GM21723 (cell line): ENCODE measurements around the gene JSRP1.

Source experiments
- ATAC-seq: cut with Tn5 transposase; IDR thresholded peaks from one replicate; pipeline ENCODE4 v1.9.1; 2021; ENCODE audit warnings: mild to moderate bottlenecking, moderate library complexity; ENCODE audit not compliant: unreplicated experiment

The JSRP1 gene

DNA sequence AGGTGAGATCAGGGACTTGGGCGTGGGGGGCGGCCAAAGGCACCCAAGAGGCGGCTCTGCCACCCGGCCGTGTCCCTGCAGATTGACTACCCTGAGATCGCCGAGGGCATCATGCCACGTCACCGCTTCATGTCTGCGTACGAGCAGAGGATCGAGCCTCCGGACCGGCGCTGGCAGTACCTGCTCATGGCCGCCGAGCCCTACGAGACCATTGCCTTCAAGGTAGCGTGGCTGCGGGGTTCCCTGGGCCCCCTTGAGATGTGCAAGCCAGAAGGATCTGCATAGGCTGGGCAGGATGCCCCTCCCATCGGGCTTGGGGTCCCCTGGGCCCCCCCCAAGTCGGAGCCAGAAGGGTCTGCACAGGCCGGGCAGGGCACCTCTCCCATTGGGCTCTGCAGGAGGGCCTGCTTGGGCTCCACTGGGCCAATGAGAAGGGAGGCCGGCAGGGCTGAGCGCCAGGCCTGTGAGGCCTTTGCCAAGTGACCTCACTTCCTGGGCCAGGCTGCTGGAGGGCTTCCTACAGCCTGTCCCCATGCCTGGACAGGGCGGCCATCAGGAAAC lies 9.3 kb downstream of the JSRP1 start:
- ATAC-seq = no peak

- no peak for ATAC-seq
Measured at GRCh38 chr19:2246014-2246620, 10.1 kb downstream of the JSRP1 start.

DNA sequence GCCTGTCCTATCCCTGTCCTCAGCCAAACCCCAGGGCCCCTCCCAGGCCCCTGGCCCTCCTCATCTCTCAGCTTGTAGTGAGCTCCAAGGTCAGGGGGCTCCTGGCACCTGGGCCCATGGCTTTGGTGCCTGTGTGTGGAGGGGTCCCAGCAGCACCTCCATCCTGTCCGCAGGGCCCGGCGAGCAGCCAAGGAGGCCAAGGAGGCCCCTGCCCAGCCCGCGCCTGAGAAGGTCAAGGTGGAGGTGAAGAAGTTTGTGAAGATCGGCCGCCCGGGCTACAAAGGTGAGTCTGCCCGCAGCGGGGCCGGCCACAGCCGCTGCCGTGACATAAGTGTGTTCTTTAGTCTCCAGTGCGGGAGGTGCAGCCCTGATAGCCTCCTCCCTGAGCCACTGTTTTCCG lies 10.9 kb downstream of the JSRP1 start:
- no peak for ATAC-seq

DNA sequence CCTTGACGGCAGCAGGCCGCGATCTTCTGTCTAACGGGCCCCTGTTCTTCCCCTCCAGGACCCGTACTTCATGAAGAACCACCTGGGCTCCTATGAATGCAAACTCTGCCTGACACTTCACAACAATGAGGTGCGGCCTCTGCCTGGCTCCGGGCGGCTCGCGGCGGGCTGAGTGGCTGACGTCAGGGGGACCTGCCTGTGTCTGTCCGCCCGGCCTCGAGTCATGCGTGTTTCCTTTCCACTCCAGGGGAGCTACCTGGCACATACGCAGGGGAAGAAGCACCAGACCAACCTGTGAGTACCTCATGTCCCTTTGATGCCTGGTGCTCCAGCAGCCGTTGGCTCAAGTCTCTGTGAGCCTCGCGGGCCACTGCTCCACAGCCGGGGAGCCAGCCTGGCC lies 11.7 kb downstream of the JSRP1 start:
- ATAC-seq = no peak

GRCh38 chr19:2244125-2244411 lies 12.1 kb downstream of the JSRP1 start:
- ATAC-seq = no peak

DNA sequence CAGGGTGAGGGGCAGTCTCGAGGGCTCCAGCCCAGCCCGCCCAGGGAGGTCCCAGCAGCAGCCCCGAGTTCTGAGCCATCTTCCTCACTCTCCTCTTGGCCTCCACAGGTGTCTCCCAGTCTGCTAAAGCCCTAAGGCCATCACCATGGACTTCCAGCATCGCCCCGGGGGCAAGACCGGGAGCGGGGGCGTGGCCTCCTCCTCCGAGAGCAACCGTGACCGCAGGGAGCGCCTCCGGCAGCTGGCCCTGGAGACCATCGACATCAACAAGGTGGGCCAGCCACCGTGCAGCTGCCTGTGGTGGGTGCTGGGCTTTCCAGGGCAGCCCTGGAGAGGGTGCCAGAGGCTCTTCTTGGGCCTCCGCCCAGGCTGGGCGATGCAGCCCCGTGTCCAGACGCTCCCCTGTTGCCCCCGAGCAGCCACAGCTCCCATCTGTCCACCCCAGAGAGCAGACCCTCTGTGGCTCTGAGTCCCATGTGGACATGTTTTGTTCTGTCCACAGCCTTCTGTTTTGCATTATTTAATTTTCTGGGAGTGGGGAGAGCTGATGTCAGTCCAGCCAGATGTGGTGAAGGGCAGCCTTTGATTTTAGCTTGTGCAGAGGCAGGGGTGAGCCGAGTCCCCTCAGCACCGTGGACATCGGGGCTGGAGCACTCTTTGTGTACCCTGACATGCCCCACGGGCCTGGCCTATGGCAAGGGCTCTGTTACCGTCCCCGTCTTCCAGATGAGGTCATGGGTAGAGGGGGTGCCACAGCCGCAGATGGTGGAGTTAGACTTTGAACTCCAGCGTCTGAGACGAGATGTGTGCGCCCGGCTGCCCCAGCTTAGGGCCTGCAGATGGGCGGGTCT lies 12.7 kb downstream of the JSRP1 start:
- ATAC-seq = no peak

GRCh38 chr19:2242816-2243215 lies 13.4 kb downstream of the JSRP1 start:
- no peak for ATAC-seq

DNA sequence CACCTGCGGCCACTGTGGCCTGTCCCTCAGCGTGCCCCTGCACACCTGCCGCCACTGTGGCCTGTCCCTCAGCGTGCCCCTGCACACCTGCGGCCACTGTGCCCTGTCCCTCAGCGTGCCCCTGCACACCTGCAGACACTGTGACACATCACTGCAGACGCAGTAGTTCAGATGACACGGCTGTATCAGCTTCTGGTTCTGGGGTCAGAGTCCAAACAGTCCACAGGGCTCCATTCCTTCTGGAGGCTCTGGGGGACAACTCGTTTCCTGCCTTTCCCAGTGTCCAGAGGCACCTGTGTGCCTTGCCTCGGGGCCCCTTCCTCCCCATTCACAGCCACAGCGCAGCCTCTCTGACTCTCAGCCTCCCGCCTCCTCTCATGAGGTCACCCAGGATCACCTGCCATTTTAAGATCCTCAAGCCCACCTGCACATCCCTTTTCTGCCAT lies 14.1 kb downstream of the JSRP1 start:
- ATAC-seq = no peak

- ATAC-seq = no peak
Measured at GRCh38 chr19:2240881-2241760, 15.1 kb downstream of the JSRP1 start.

DNA sequence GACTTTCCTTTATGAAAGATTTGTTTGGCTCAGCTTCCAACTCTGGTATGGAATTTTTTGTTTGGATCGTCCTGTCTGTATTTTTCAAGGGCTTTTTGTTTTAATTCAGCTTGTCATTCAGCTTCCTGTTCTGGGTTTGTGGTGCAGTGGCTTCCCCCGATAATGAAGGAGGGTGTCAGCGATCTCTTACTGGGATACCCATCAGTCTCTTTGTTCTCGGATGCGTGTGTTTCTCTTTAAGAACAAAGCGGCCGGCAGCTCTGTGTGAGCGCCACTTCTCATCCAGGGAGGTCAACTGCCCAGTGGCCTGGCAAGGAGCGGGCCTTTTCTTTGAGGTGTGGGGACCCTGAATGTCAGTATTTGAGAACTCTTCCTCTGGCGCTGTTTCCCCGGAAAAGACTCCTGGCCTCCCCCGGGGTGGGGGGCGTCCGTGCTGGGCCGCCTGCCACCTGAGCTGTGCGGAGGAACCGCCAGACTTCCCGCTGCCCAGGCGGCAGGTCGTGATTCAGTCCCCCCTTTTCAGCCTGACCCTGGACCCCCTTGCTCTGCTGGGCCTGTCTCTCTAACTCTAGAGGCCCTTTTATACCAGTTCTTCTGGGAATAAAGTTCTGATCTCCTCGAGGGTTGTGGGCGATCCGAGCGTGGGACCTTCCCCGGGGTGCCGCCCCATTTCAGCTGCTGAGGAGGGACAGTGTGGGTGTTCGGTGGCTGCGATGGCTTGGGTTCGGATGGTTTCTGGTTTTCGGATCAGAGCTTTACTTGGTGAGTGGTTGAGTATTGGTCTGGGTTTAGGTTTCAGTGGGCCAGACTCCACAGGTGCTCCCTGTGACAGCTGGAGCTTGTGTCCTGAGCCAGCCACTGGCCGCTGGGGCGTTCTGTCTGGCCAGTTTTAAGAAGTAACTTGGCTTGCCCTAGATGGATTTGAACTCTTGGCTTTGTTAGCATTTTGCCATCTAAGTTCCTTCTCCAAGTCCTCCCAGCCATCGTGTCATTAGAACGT lies 16.1 kb downstream of the JSRP1 start:
- no peak for ATAC-seq

GRCh38 chr19:2239173-2239572 lies 17.0 kb downstream of the JSRP1 start:
- ATAC-seq = no peak

DNA sequence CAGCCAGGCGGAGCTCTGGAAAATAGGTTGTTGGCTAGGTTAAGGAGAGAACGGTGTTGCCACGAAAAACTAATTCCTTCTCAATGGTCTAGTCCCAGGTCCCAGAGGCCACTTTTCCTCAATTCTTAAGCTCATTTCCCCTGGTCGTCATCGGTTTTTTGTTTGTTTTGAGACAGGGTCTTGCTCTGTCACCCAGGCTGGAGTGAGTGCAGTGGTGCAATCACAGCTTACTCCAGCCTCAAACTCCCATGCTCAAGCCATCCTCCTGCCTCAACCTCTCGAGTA lies 18.4 kb downstream of the JSRP1 start:
- no peak for ATAC-seq

- no peak for ATAC-seq
Measured at GRCh38 chr19:2237051-2237868, 19.0 kb downstream of the JSRP1 start.

DNA sequence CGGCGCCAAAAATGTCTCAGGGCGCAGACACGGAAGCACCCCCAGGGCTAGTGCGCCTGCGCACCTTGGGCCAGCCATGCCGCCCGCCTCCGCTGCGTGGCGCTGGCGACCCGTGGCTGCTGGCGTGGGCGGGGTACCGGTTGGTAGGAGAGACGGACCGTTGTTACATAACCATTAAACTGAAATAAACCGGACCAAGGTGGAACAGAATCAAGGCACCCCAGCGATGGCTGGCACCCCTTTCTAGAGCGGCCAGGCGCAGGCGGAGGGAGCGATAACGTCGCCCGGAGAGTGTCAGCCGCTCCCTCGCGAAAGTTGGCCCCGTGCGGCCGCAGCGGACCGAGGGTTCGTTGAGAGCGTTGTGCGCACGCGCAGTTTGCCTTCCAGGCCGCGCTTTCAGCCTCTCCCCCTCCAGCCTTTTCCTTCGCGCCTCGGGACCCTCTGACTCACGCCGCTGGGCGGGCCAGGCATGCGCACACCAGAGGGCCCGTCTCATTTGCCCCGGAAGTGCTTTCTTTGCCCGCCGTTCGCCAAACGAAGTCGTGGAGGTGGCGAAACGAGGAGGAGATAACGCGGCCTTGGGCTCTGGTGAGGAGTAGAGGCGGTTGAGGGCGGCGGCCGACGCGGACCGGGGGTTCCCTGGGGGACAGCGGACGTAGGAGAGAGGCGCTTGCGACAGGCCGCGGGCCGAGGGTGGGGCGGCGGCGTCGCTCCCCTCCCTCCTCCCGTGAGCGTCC lies 19.7 kb downstream of the JSRP1 start, which contains the start of the genes PLEKHJ1 and SF3A2:
Gene PLEKHJ1 (minus strand): TSS at position 16 of the 737 bp plus-strand sequence. CDS start 81 bp downstream, outside the sequence.
Gene SF3A2 (plus strand): TSS at position 511 of the 737 bp plus-strand sequence. CDS start 6,595 bp downstream, outside the sequence.
- ATAC-seq = peak; percentile 67

DNA sequence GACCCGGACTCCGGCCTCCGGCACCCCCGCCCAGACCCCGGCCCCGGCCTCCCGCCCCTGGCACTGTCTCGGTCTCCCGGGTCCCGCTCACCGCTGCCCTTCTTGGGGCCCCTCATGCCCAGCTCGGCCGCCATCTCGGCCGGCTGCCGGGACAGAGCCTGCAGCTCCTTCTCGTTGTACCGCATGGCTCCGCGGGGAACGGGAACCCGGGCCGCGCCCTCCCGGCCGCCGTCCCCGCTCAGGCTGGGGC lies 20.2 kb downstream of the JSRP1 start:
- ATAC-seq = no peak

- ATAC-seq = peak; percentile 16
Measured at GRCh38 chr19:2235381-2236063, 20.7 kb downstream of the JSRP1 start.

DNA sequence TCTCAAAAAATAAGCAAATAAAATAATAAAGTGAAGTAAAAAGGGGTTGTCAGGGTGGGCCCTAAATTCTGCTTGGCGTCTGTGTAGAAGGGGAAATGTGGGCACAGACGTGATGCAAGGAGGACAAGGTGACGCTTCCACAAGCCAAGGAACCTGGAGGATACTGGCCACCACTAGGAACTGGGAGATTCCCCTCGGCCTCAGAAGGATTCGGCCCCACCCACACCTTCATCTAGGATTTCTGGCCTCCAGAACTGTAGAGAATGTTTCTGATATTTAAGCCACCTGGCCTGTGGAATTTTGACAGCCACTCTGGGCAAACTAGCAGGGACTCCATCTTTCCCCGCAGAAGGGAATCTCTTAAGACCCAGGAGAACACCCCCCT lies 21.2 kb downstream of the JSRP1 start:
- ATAC-seq = no peak

DNA sequence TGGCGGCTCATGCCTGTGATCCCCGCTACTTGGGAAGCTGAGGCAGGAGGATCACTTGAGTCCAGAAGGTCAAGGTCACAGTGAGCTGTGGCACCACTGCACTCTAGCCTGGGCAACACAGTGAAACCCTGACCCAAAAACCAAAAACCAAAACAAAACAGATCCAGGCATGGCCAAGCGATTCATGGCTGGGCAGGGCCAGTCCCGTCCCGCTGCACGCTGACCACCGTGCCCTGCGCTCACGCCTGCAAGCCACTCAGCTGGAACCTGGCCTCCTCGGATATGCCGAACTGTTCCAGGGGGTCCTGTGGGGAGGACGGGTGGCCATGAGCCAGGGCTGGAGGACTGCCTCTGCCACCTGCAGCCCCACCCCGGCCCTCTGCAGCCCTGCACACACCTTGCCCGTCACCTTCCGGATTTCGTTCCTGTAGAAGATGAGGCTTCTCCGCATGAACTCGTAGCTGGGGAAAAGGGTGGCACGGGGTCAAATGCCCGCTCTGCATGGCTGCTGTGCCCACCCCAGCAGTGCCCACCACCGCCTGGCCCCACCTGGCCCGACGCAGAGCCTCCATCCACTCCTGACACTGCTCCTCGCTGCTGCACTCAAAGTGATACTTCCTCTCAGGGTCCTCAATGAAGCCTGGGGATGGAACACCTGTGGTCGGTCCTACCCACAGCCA lies 22.5 kb downstream of the JSRP1 start:
- ATAC-seq = no peak
